MM.1S (cell line): ENCODE results near the gene TMEM150C.

Experiments used
- DNase-seq: peaks from one replicate; pipeline ENCODE4 v3.0.0-alpha.2; 2015
- H2AFZ ChIP-seq: fragments of 300-600 bp; sonication (generic); 2 replicates; pipeline ENCODE4 v1.6.0; 2016; ENCODE audit warnings: antibody characterized with exemption, low read length
- H3F3A ChIP-seq: fragments of 300-600 bp; sonication (generic); 2 replicates; pipeline ENCODE4 v1.6.1; 2016; ENCODE audit warnings: mild to moderate bottlenecking, antibody characterized with exemption, low read length, moderate library complexity, mixed read lengths; ENCODE audit not compliant: insufficient read depth
- H3K27ac ChIP-seq: fragments of 300-600 bp; sonication (generic); 2 replicates; pipeline ENCODE4 v1.5.1; 2016; ENCODE audit warnings: mild to moderate bottlenecking, low read length
- H3K27me3 ChIP-seq: fragments of 300-600 bp; sonication (generic); replicated peaks from 2 replicates; pipeline ENCODE4 v1.6.0; 2016; ENCODE audit warnings: low read length; ENCODE audit not compliant: insufficient read depth
- H3K36me3 ChIP-seq: fragments of 300-600 bp; sonication (generic); replicated peaks from 2 replicates; pipeline ENCODE4 v1.6.1; 2016; ENCODE audit warnings: mild to moderate bottlenecking, low read length, mixed read lengths; ENCODE audit not compliant: insufficient read depth
- H3K4me1 ChIP-seq: fragments of 300-600 bp; sonication (generic); 2 replicates; pipeline ENCODE4 v1.6.1; 2016; ENCODE audit warnings: low read length, mixed read lengths
- H3K4me2 ChIP-seq: fragments of 300-600 bp; sonication (generic); 2 replicates; pipeline ENCODE4 v1.6.0; 2016; ENCODE audit warnings: low read depth, low read length
- H3K4me3 ChIP-seq: fragments of 300-600 bp; sonication (generic); 2 replicates; pipeline ENCODE4 v1.5.1; 2016; ENCODE audit warnings: low read length, mixed read lengths
- H3K79me2 ChIP-seq: fragments of 300-600 bp; sonication (generic); 2 replicates; pipeline ENCODE4 v1.6.1; 2016; ENCODE audit warnings: mixed run types, low read length, mixed read lengths
- H3K9ac ChIP-seq: fragments of 300-600 bp; sonication (generic); 2 replicates; pipeline ENCODE4 v1.6.1; 2016; ENCODE audit warnings: low read length, mixed read lengths
- H3K9me2 ChIP-seq: fragments of 300-600 bp; sonication (generic); replicated peaks from 2 replicates; pipeline ENCODE4 v1.6.1; 2016; ENCODE audit warnings: mild to moderate bottlenecking, low read length, mixed read lengths; ENCODE audit not compliant: insufficient read depth
- H3K9me3 ChIP-seq: fragments of 300-600 bp; sonication (generic); replicated peaks from 2 replicates; pipeline ENCODE4 v1.6.1; 2016; ENCODE audit warnings: mild to moderate bottlenecking, low read length, mixed read lengths; ENCODE audit not compliant: insufficient read depth
- H4K20me1 ChIP-seq: fragments of 300-600 bp; sonication (generic); 2 replicates; pipeline ENCODE4 v1.6.1; 2016; ENCODE audit warnings: mild to moderate bottlenecking, low read length, moderate library complexity, mixed read lengths; ENCODE audit not compliant: insufficient read depth
- CTCF ChIP-seq: fragments of 300-600 bp; sonication (generic); IDR thresholded peaks from 2 replicates; pipeline ENCODE4 v1.5.1; 2016; ENCODE audit warnings: antibody characterized with exemption, low read length, mixed read lengths
- EZH2 ChIP-seq: fragments of 300-600 bp; sonication (generic); optimal IDR thresholded peaks from 2 replicates; pipeline ENCODE3; 2017; ENCODE audit warnings: low read depth, mild to moderate bottlenecking, antibody characterized with exemption, low read length, mixed read lengths
- EZH2phosphoT487 ChIP-seq: fragments of 300-600 bp; sonication (generic); IDR thresholded peaks from 2 replicates; pipeline ENCODE4 v1.6.1; 2018; ENCODE audit warnings: antibody characterized with exemption, low read length

Gene TMEM150C

GRCh38 chr4:82499738-82500434 is 61.9 kb downstream of the TMEM150C start:
- Histone ChIP-seq H3K79me2 (no peaks in the 10 kb centered on the region), H3F3A (no peaks in the 10 kb centered on the region), H3K9me3 (no peaks in the 10 kb centered on the region), H3K9me2 (no peaks in the 10 kb centered on the region), H3K4me1 (no peaks in the 10 kb centered on the region), H3K9ac (no peak overlapping the region), H2AFZ (no peak overlapping the region), H3K4me2 (no peak overlapping the region), H3K27ac (no peak overlapping the region), H3K36me3 (no peaks in the 10 kb centered on the region), H3K27me3 (no peaks in the 10 kb centered on the region), H3K4me3 (no peak overlapping the region), H4K20me1 (no peaks in the 10 kb centered on the region)
- no peak for DNase-seq
- TF ChIP-seq EZH2phosphoT487 (no peak), EZH2 (no peak), CTCF (no peak)

- Histone ChIP-seq H3K36me3 (no peaks in the 10 kb centered on the region), H3K9ac (no peak overlapping the region), H3K79me2 (no peaks in the 10 kb centered on the region), H3K4me3 (no peak overlapping the region), H2AFZ (no peak overlapping the region), H3K9me3 (no peaks in the 10 kb centered on the region), H3K27ac (no peak overlapping the region), H3K27me3 (no peaks in the 10 kb centered on the region), H3K4me1 (no peaks in the 10 kb centered on the region), H3K4me2 (no peak overlapping the region), H3K9me2 (no peaks in the 10 kb centered on the region), H3F3A (no peaks in the 10 kb centered on the region), H4K20me1 (no peaks in the 10 kb centered on the region)
- no peak for TF ChIP-seq EZH2
- TF ChIP-seq EZH2phosphoT487 = no peak
- TF ChIP-seq CTCF = no peak
- DNase-seq = no peak
These were observed 65.4 kb downstream of the TMEM150C start for GRCh38 chr4:82496349-82496748.

DNA sequence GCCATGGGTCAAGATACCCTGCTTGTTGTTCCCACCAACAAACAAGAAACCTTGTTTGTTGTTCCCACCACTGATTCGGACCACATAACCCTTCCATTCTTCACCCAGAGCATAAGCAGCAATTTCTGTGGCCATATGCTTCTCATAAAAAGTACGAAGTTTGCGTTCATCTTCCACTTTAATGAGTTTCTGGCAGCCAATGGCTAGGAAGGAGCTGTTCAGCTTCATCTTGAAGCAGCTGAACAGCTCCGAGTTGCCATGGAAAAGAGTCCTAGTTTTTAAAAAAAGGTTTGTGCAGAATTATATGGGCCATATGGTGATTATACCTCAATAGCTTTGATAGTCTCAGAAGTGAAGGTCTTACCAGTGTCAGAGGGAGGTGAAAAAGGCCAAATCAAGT is 66.1 kb downstream of the TMEM150C start:
- TF ChIP-seq CTCF (no peak), EZH2phosphoT487 (no peak), EZH2 (no peak)
- H3K79me2 ChIP-seq = no peaks in the 10 kb centered on the region
- no peak overlapping the region for H3K4me3 ChIP-seq
- no peaks in the 10 kb centered on the region for H4K20me1 ChIP-seq
- no peaks in the 10 kb centered on the region for H3K36me3 ChIP-seq
- H2AFZ ChIP-seq = no peak overlapping the region
- H3K4me2 ChIP-seq = no peak overlapping the region
- H3K9me3 ChIP-seq = no peaks in the 10 kb centered on the region
- H3K27me3 ChIP-seq = no peaks in the 10 kb centered on the region
- no peak overlapping the region for H3K9ac ChIP-seq
- no peak for DNase-seq
- H3K4me1 ChIP-seq = no peaks in the 10 kb centered on the region
- no peaks in the 10 kb centered on the region for H3K9me2 ChIP-seq
- H3K27ac ChIP-seq = no peak overlapping the region
- H3F3A ChIP-seq = no peaks in the 10 kb centered on the region
